Astrocyte of the spinal cord (primary cell): ENCODE data around the gene NEDD4.
"Not testable (repeated sequence)": the region's sequence is repeated elsewhere in the genome, so short reads cannot be mapped to it uniquely, and the experiment has no call there.

Experiments
- DNase-seq: peaks from one replicate; pipeline ENCODE4 v3.0.0; 2011; ENCODE audit warnings: low read depth, low spot score
- H3K4me3 ChIP-seq: 2 replicates; pipeline ENCODE4 v1.5.1; 2011; ENCODE audit warnings: low read depth, mild to moderate bottlenecking, low read length, moderate library complexity
- CTCF ChIP-seq: IDR thresholded peaks from 2 replicates; pipeline ENCODE4 v1.5.1; 2012; ENCODE audit warnings: low read depth, mild to moderate bottlenecking, low read length, inconsistent platforms
- in situ Hi-C: cut with HindIII; loops from 2 replicates; pipeline ENCODE4 v1.10.0; 2017; ENCODE audit warnings: low sequenced_read_pairs

Gene NEDD4

DNA sequence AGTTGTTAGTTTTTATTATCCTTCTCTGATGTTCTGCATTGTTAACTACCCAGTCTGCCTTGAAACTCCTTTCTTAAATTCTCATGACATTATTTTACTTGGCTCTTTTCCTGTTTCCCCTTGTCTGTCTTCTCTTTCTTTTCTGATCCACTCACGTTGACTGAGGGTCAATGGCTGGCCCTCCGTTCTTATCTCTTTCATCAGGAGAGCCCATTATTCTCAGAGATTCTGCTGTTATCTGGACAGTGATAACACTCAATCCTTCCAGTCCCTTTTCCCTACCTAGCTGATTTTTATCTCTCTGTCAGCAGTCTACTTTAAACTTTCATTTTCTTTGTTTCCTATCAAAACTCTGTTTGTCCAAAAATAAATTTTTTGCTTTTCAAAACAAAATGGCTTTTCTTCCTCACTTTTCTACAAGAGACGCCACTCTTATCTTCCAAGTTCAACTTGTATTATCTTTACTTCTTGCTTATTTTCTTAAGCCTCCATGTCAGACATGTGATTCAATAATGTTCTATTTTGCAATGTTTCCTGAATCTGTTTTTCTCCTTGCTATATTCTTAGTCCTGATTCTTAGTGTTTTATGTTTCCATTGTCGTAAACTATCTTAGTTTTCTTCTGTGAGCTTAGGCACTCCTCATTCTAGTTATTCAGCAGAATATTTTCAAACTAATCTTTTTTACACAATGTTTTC, 120.2 kb downstream of the NEDD4 start:
- DNase-seq = no peak
- in situ Hi-C loops = no loop called here
- no peak for TF ChIP-seq CTCF
- no peak overlapping the region for H3K4me3 ChIP-seq

DNA sequence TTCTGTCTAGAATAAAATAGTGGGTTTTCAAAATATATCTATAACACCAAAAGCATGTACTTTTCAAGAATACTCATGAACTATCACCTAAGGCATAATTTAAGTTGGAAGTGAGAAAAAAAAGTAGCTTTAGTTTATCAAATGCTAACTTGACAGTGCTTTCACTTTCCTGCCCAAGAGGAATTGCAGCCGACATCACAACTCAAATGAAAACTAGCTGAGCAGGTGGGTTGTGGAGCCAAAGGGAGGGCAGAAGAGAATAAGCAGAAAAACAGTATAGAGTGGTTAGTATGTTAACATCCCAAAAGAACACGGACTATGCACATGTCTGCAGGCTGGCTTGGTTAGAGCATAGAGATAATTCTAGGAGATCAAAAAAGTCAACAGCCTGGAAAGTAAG, 120.9 kb downstream of the NEDD4 start:
- H3K4me3 ChIP-seq = no peak overlapping the region
- TF ChIP-seq CTCF = no peak
- in situ Hi-C loops = no loop called here
- no peak for DNase-seq

GRCh38 chr15:55869660-55870059, 123.8 kb downstream of the NEDD4 start:
- no peak overlapping the region for H3K4me3 ChIP-seq
- in situ Hi-C loops = no loop called here
- TF ChIP-seq CTCF = no peak
- no peak for DNase-seq

GRCh38 chr15:55868707-55869106, 124.7 kb downstream of the NEDD4 start:
- DNase-seq = no peak
- in situ Hi-C loops = no loop called here
- H3K4me3 ChIP-seq = no peak overlapping the region
- TF ChIP-seq CTCF = no peak

DNA sequence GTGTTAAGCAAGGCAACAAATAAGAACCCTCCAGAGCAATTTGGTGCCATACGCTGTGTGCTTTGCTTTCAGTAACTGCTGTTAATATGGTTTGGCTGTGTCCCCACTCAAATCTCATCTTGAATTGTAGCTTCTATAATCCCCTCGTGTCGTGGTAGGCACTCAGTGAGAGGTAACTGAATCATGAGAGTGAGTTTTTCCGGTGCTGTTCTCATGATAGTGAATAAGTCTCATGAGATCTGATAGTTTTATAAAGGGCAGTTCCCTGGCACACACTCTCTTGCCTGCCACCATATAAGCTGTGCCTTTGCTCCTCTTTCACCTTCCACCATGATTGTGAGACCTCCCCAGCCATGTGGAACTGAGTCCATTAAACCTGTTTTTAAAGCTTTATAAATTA, 125.1 kb downstream of the NEDD4 start:
- in situ Hi-C loops, H3K4me3 ChIP-seq, DNase-seq: not testable (repeated sequence)

- DNase-seq = no peak
- TF ChIP-seq CTCF = no peak
- no peak overlapping the region for H3K4me3 ChIP-seq
- in situ Hi-C loops = no loop called here
Measured at GRCh38 chr15:55863911-55864310, 129.5 kb downstream of the NEDD4 start.

DNA sequence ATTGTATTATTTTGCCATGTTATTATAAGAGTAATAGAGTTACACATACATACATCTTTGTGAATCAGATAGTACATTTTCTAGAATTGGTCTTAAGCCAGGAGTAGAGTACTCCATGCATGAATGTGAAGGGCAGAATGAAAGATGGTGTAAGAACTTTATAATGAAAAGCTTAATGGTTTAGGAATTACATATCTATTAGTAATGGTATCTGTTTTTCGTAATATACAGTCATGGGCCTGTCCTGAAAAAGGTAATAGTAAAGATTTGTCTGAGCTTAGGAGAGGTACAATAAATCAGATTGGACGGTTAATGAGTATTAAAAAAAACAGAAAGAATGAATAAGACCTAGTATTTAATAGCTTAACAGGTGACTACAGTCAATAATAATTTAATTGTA, 132.3 kb downstream of the NEDD4 start:
- TF ChIP-seq CTCF = no peak
- no peak for DNase-seq
- in situ Hi-C loops = no loop called here
- no peak overlapping the region for H3K4me3 ChIP-seq
